Activated naive CD8-positive, alpha-beta T cell treated with anti-CD3 and anti-CD28 coated beads, Interleukin-2, amount 10 ng/mL, durations not matched to agents 7 days and 5 days (primary cell): ENCODE data around the gene RHOA. TPM values are rescaled to one million over a fixed set of nuclear protein-coding genes. Genes with fewer than 3 reads are reported as not detected.
"Not testable (repeated sequence)": the region's sequence is repeated elsewhere in the genome, so short reads cannot be mapped to it uniquely, and the experiment has no call there.

Source experiments
- ATAC-seq: fragments of 150-1000 bp; cut with Tn5 transposase; one replicate; pipeline ENCODE4 v1.10.0; 2021; ENCODE audit warnings: low read depth, moderate library complexity
- POLR2A ChIA-PET: fragments of 350-600 bp; sonication (Branson Sonifier 250); formaldehyde crosslinking; loops from one replicate; lab custom pipeline; 2021; ENCODE audit warnings: antibody characterized with exemption; lab: Charles Lee
- DNase-seq: peaks from one replicate; pipeline ENCODE4 v3.0.0; 2021
- H3K27ac Mint-ChIP-seq: one replicate; pipeline ENCODE4 v1.8.0; 2022; ENCODE audit warnings: mild to moderate bottlenecking, mixed read lengths
- H3K27me3 Mint-ChIP-seq: one replicate; pipeline ENCODE4 v1.8.0; 2022; ENCODE audit warnings: mild to moderate bottlenecking, moderate library complexity, mixed read lengths
- H3K36me3 Mint-ChIP-seq: one replicate; pipeline ENCODE4 v1.8.0; 2021; ENCODE audit warnings: mild to moderate bottlenecking, mixed read lengths
- H3K4me1 Mint-ChIP-seq: one replicate; pipeline ENCODE4 v1.8.0; 2021; ENCODE audit warnings: mixed read lengths
- H3K4me3 Mint-ChIP-seq: one replicate; pipeline ENCODE4 v1.8.0; 2022; ENCODE audit warnings: mild to moderate bottlenecking, moderate library complexity, mixed read lengths
- H3K9me3 Mint-ChIP-seq: one replicate; pipeline ENCODE4 v1.8.0; 2021; ENCODE audit warnings: mixed read lengths
- total RNA-seq, 2 experiments: library from RNA; stranded (reverse); gene quantifications; one replicate each; pipeline ENCODE4 v1.2.3, GENCODE V29; 2021

RHOA gene
- total RNA-seq, 2 experiments from 2014 or later: 428 to 441 TPM

GRCh38 chr3:49352281-49352680 lies 59.5 kb downstream of the RHOA start:
- Mint-ChIP-seq H3K4me1 (peaks cover 16% of the 10 kb centered on the region), H3K9me3 (no peaks in the 10 kb centered on the region), H3K27me3 (no peaks in the 10 kb centered on the region), H3K4me3 (no peak overlapping the region), H3K27ac (no peak overlapping the region), H3K36me3 (peaks cover 11% of the 10 kb centered on the region)
- DNase-seq (no peak), ATAC-seq (no peak)
- POLR2A ChIA-PET: no interaction called here

GRCh38 chr3:49351521-49352011 lies 60.2 kb downstream of the RHOA start:
- Mint-ChIP-seq H3K4me3 (no peak overlapping the region), H3K4me1 (peaks cover 16% of the 10 kb centered on the region), H3K27me3 (no peaks in the 10 kb centered on the region), H3K27ac (no peak overlapping the region), H3K36me3 (peaks cover 11% of the 10 kb centered on the region), H3K9me3 (no peaks in the 10 kb centered on the region)
- POLR2A ChIA-PET: no interaction called here
- DNase-seq (no peak), ATAC-seq (no peak)

GRCh38 chr3:49349348-49350114 lies 62.2 kb downstream of the RHOA start:
- H3K27me3 Mint-ChIP-seq: no peaks in the 10 kb centered on the region
- ATAC-seq: no peak
- no peaks in the 10 kb centered on the region for H3K9me3 Mint-ChIP-seq
- H3K4me3 Mint-ChIP-seq: no peak overlapping the region
- H3K36me3 Mint-ChIP-seq: peaks cover 2% of the 10 kb centered on the region
- H3K4me1 Mint-ChIP-seq: peaks cover 17% of the 10 kb centered on the region
- POLR2A ChIA-PET: no interaction called here
- no peak overlapping the region for H3K27ac Mint-ChIP-seq
- no peak for DNase-seq

GRCh38 chr3:49348361-49348760 lies 63.4 kb downstream of the RHOA start:
- POLR2A ChIA-PET, ATAC-seq, H3K27me3 Mint-ChIP-seq, H3K27ac Mint-ChIP-seq, H3K4me3 Mint-ChIP-seq, H3K36me3 Mint-ChIP-seq, H3K9me3 Mint-ChIP-seq, DNase-seq: not testable (repeated sequence)
- H3K4me1 Mint-ChIP-seq: peaks cover 16% of the 10 kb centered on the region

- ATAC-seq (no peak), DNase-seq (no peak)
- Mint-ChIP-seq H3K27me3 (no peaks in the 10 kb centered on the region), H3K9me3 (peaks cover 1% of the 10 kb centered on the region), H3K4me1 (peaks cover 17% of the 10 kb centered on the region), H3K27ac (no peak overlapping the region), H3K36me3 (peaks cover 2% of the 10 kb centered on the region), H3K4me3 (no peak overlapping the region)
- POLR2A ChIA-PET: no interaction called here
Measured at GRCh38 chr3:49346797-49347251, 65.0 kb downstream of the RHOA start.

GRCh38 chr3:49343163-49343562 lies 68.6 kb downstream of the RHOA start:
- no peak overlapping the region for H3K27ac Mint-ChIP-seq
- POLR2A ChIA-PET: interaction anchor here (0.7 to 1.6 kb wide), 3 partner anchors 12 to 323 kb away, joined by 3 to 8 read pairs (median 4); partner anchors contain the start of gene DAG1
- peaks cover 36% of the 10 kb centered on the region for H3K4me1 Mint-ChIP-seq
- no peaks in the 10 kb centered on the region for H3K27me3 Mint-ChIP-seq
- DNase-seq (no peak), ATAC-seq (no peak)
- H3K36me3 Mint-ChIP-seq: peaks cover 7% of the 10 kb centered on the region
- H3K9me3 Mint-ChIP-seq: peaks cover 1% of the 10 kb centered on the region
- no peak overlapping the region for H3K4me3 Mint-ChIP-seq

GRCh38 chr3:49341996-49342395 lies 69.8 kb downstream of the RHOA start:
- Mint-ChIP-seq H3K9me3 (peaks cover 1% of the 10 kb centered on the region), H3K36me3 (peaks cover 10% of the 10 kb centered on the region), H3K4me3 (peak overlapping the region; percentile 69), H3K27ac (peak overlapping the region; percentile 92), H3K27me3 (no peaks in the 10 kb centered on the region), H3K4me1 (peaks cover 39% of the 10 kb centered on the region)
- no peak for ATAC-seq
- no peak for DNase-seq
- POLR2A ChIA-PET: interaction anchor here (0.6 to 1.3 kb wide), 7 partner anchors 16 to 622 kb away, joined by 3 to 6 read pairs (median 4); partner anchors contain the start of genes GPX1, NICN1, RHOA and TCTA

GRCh38 chr3:49339941-49340800 lies 71.6 kb downstream of the RHOA start, which contains the start of gene USP4:
Gene USP4 (minus strand): TSS chr3:49340053. CDS start chr3:49340024, 29 bp downstream.
- Mint-ChIP-seq H3K9me3 (peaks cover 1% of the 10 kb centered on the region), H3K4me1 (peaks cover 40% of the 10 kb centered on the region), H3K27me3 (no peaks in the 10 kb centered on the region), H3K36me3 (peaks cover 14% of the 10 kb centered on the region), H3K4me3 (peak within 1 kb of the TSS; percentile 97), H3K27ac (peak within 1 kb of the TSS; percentile 98)
- POLR2A ChIA-PET: interaction anchor here (0.6 to 3.2 kb wide), 31 partner anchors 11 to 1101 kb away, joined by 3 to 46 read pairs (median 4); partner anchors contain the start of genes AMT, C3orf62, CCDC71 and DAG1
- DNase-seq (peak; percentile 90), ATAC-seq (peak; percentile 91)

GRCh38 chr3:49339581-49339940 lies 72.2 kb downstream of the RHOA start:
- ATAC-seq (peak; percentile 0), DNase-seq (no peak)
- H3K9me3 Mint-ChIP-seq: peaks cover 1% of the 10 kb centered on the region
- peak overlapping the region; percentile 98 for H3K27ac Mint-ChIP-seq
- H3K4me1 Mint-ChIP-seq: peaks cover 37% of the 10 kb centered on the region
- POLR2A ChIA-PET: interaction anchor here (0.9 to 3.2 kb wide), 22 partner anchors 10 to 334 kb away, joined by 3 to 46 read pairs (median 5); partner anchors contain the start of genes CCDC71, DAG1, GPX1 and NICN1
- H3K27me3 Mint-ChIP-seq: no peaks in the 10 kb centered on the region
- peaks cover 20% of the 10 kb centered on the region for H3K36me3 Mint-ChIP-seq
- H3K4me3 Mint-ChIP-seq: peak overlapping the region; percentile 97

GRCh38 chr3:49333916-49334633 lies 77.7 kb downstream of the RHOA start:
- DNase-seq (no peak), ATAC-seq (no peak)
- Mint-ChIP-seq H3K4me1 (peaks cover 26% of the 10 kb centered on the region), H3K4me3 (no peak overlapping the region), H3K27ac (no peak overlapping the region), H3K9me3 (no peaks in the 10 kb centered on the region), H3K36me3 (peaks cover 41% of the 10 kb centered on the region), H3K27me3 (no peaks in the 10 kb centered on the region)
- POLR2A ChIA-PET: interaction anchor here (0.5 to 1.7 kb wide), 5 partner anchors 27 to 78 kb away, joined by 3 to 5 read pairs (median 4); partner anchors contain the start of genes RHOA and TCTA

GRCh38 chr3:49333091-49333490 lies 78.7 kb downstream of the RHOA start:
- no peaks in the 10 kb centered on the region for H3K27me3 Mint-ChIP-seq
- DNase-seq (no peak), ATAC-seq (peak; percentile 45)
- H3K27ac Mint-ChIP-seq: peak overlapping the region; percentile 73
- POLR2A ChIA-PET: interaction anchor here (0.5 to 1.7 kb wide), 6 partner anchors 15 to 162 kb away, joined by 3 to 5 read pairs (median 3); partner anchors contain the start of genes KLHDC8B, RHOA and TCTA
- no peak overlapping the region for H3K4me3 Mint-ChIP-seq
- peaks cover 42% of the 10 kb centered on the region for H3K36me3 Mint-ChIP-seq
- H3K9me3 Mint-ChIP-seq: no peaks in the 10 kb centered on the region
- peaks cover 19% of the 10 kb centered on the region for H3K4me1 Mint-ChIP-seq

GRCh38 chr3:49329186-49329585 lies 82.6 kb downstream of the RHOA start:
- peaks cover 11% of the 10 kb centered on the region for H3K4me1 Mint-ChIP-seq
- no peak overlapping the region for H3K4me3 Mint-ChIP-seq
- H3K27ac Mint-ChIP-seq: no peak overlapping the region
- no peak for DNase-seq
- H3K9me3 Mint-ChIP-seq: no peaks in the 10 kb centered on the region
- H3K36me3 Mint-ChIP-seq: peaks cover 36% of the 10 kb centered on the region
- H3K27me3 Mint-ChIP-seq: no peaks in the 10 kb centered on the region
- no peak for ATAC-seq
- POLR2A ChIA-PET: interaction anchor here (1.5 kb wide), 1 partner anchor 11 kb away, joined by 4 read pairs; the partner anchor contains the start of gene USP4
